Measurements from ENCODE around the gene PARP3.

DNA sequence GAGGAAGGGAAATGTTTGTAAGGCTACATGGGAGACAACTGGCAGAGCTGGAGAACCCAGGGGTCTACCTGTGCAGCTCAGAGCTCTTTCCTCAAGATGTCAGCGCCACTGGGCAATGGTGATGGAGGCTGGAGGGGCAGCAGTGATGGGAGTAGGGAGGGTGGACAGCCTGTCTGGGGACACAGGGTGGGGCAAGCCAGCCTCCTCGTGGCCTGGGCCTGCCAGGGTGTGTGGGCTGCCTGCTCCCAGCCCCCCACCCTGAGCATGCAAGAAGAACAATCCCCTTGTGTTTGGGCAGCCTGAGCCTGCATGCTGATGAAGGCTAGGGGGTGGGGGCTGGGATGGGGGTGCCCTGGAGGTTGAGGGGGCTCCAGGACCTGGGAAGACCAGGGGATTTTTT lies 23.9 kb downstream of the PARP3 start:
- no peak for TF ChIP-seq CTCF (IDR thresholded peaks at IDR 0.05; ENCODE audit: borderline replicate concordance, extremely low read depth, low read length, poor library complexity, severe bottlenecking)
- no peak for TF ChIP-seq EZH2 (IDR thresholded peaks at IDR 0.05; ENCODE audit: borderline replicate concordance, low read depth, low read length, severe bottlenecking)
